Measurements from ENCODE around the gene EWSR1. TPM values are rescaled to one million over a fixed set of nuclear protein-coding genes. Genes with fewer than 3 reads are reported as not detected.
"Not testable (repeated sequence)": the region's sequence is repeated elsewhere in the genome, so short reads cannot be mapped to it uniquely, and the experiment has no call there.

Gene EWSR1
- total RNA-seq, 1 donor: 176 TPM

DNA sequence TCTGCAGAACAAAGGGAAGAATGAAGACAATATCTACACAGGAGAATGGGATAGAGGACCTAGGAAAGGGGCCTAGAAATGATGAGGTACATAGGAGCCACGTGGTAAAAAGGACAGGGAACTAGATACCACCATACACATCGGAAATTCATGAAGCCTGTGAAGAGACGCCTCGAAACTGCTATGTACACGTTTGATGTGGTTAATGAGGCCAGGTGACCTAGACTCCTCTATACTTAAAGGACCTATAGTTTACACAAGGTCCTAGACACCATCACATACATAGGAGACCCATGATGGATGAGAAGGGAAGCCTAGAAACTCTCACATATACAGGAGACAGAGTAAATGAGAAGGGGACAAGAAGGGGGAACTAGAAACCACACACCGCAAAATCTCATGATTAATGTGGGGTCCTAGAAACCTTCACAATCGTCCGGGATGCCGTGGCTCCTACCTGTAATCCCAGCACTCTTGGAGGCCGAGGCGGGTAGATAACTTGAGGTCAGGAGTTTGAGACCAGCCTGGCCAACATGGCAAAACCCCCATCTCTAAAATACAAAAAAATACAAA is 24.1 kb upstream of the EWSR1 start:
- no peak overlapping the region for H3K4me3 ChIP-seq (ENCODE audit: low read depth, low read length)
- TF ChIP-seq CTCF (IDR thresholded peaks at IDR 0.05; ENCODE audit: insufficient read depth, low read length): no peak
- no peak for DNase-seq (ENCODE audit: low read depth)

- no peak for DNase-seq (ENCODE audit: low read depth)
- no peak overlapping the region for H3K4me3 ChIP-seq (ENCODE audit: low read depth, low read length)
- no peak for TF ChIP-seq CTCF (IDR thresholded peaks at IDR 0.05; ENCODE audit: insufficient read depth, low read length)
These were observed 23.1 kb upstream of the EWSR1 start for GRCh38 chr22:29244785-29245625.

GRCh38 chr22:29245626-29246385 is 22.3 kb upstream of the EWSR1 start:
- DNase-seq (ENCODE audit: low read depth): peak; percentile 69
- H3K4me3 ChIP-seq (ENCODE audit: low read depth, low read length): no peak overlapping the region
- peak; percentile 99 for TF ChIP-seq CTCF (IDR thresholded peaks at IDR 0.05; ENCODE audit: insufficient read depth, low read length)

DNA sequence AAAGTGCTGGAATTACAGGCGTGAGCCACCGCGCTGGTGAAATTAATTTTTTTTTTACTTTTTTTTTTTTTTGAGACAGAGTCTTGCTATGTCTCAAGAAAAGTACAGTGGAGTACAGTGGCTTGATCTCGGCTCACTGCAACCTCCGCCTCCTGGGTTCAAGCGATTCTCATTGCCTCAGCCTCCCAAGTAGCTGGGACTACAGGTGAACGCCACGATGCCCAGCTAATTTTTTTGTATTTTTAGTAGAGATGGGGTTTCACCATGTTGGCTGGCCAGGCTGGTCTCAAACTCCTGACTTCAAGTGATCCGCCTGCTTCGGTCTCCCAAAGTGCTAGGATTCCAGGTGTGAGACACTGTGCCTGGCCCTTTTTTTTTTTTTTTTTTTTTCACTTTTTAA is 20.2 kb upstream of the EWSR1 start:
- not testable (repeated sequence) for H3K4me3 ChIP-seq (ENCODE audit: low read depth, low read length); DNase-seq (ENCODE audit: low read depth)

GRCh38 chr22:29251265-29251664 is 16.8 kb upstream of the EWSR1 start:
- no peak overlapping the region for H3K4me3 ChIP-seq (ENCODE audit: low read depth, low read length)
- TF ChIP-seq CTCF (IDR thresholded peaks at IDR 0.05; ENCODE audit: insufficient read depth, low read length): no peak
- DNase-seq (ENCODE audit: low read depth): no peak

- no peak overlapping the region for H3K4me3 ChIP-seq (ENCODE audit: low read depth, low read length)
- no peak for TF ChIP-seq CTCF (IDR thresholded peaks at IDR 0.05; ENCODE audit: insufficient read depth, low read length)
- no peak for DNase-seq (ENCODE audit: low read depth)
These were observed 15.8 kb upstream of the EWSR1 start for GRCh38 chr22:29251981-29252911.

Measured in fibroblast of the aortic adventitia (primary cell).